NCI-H460 (cell line): ENCODE measurements around the gene LTN1. TPM values are rescaled to one million over a fixed set of nuclear protein-coding genes. Genes with fewer than 3 reads are reported as not detected.

Experiments used
- DNase-seq: peaks from one replicate; pipeline ENCODE4 v3.0.0-alpha.2; 2016; ENCODE audit warnings: low read depth; ENCODE audit errors: extremely low read depth
- total RNA-seq: library from RNA; depleted of rRNA; stranded (reverse); fragments of >200 nt; shearing (Covaris generic); gene quantifications from 2 replicates; pipeline ENCODE4 v1.2.3, GENCODE V29; 2014; rRNA removed

Gene LTN1
- total RNA-seq, 1 experiment from 2014 or later: 16.8 TPM

DNA sequence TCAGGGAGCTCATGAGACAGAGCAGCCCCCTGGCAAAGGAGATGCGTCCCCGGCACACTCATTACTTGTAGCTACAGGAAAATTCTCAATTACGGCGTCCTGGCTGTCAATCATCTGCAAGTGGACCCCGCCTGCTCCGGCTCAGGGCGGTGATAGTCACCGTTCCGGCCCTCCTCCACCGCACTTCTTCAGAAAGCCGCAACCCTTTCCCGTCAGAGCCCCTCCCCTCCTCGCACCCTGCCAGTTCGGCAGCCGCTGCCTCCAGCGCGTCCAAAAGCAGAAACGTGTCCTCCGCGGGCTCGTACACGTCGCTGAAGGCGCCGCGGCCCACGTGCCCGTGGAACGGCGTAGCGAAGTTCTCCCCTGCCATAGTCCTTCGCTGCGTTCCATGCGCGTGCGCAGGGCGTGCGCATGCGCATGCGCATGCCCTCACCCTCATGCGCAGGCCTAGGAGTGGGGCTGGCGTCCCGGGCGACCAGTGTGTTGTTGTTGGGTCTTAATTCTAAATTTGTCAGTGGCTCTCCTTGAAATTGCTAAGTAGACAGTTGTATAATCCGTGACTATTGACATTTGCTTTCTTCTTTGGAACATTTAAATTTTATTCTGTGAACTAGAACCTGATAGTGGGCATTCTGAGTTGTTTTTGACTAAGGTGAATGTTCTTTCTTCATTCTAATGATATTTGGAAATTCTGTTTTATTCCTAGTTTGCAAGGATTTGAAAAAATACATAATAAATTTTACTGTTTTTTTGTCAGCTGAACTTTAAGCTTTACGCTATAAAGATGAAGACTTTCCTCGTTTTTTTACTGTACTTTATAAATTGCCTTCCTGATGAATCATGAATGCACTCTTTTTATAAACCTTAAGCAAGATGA, 107.5 kb downstream of the LTN1 start:
- peak; percentile 76 for DNase-seq

GRCh38 chr21:28884481-28884880, 108.2 kb downstream of the LTN1 start:
- no peak for DNase-seq

DNA sequence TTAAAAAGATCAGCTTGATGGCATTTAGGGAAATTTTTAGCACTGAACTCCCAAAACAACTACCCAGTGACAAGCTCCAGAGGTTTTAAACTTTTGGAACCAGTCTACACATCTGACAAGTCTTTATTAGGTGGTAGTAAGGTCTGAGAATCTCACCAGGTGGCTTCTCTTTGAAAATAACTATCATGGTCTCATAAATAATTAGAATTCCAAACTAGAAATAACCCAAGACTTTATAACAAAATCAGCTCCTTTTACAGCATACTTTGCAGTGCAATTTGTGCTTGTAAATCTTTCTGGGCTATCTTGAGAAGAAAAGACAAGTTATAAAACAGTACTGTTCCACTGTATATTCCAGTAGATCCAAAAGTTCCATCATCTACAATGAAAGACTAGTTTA, 108.7 kb downstream of the LTN1 start:
- DNase-seq: no peak

GRCh38 chr21:28882345-28882744, 110.3 kb downstream of the LTN1 start:
- no peak for DNase-seq

Other genes with a start within 250 kb of the LTN1 start
- gene RWDD2B, start 26.5 kb upstream of the LTN1 start, total RNA-seq: 14.1 and 16.3 TPM in 2 replicates
- 39.3 and 45.6 TPM in 2 replicates for gene USP16, start 31.8 kb upstream of the LTN1 start, total RNA-seq
- 220 and 222 TPM in 2 replicates for gene CCT8, start 80.8 kb upstream of the LTN1 start, total RNA-seq
- gene MAP3K7CL, start 137.8 kb upstream of the LTN1 start, total RNA-seq: 1.3 TPM in 1 of 2 replicates, not detected in the other